HFFc6 (cell line): ENCODE data around the gene TMEM183A. TPM values are rescaled to one million over a fixed set of nuclear protein-coding genes. Genes with fewer than 3 reads are reported as not detected.

Experiments
- DNase-seq: peaks from one replicate; pipeline ENCODE4 v3.0.0-alpha.2; 2018
- H3K27ac Mint-ChIP-seq: 2 replicates; pipeline ENCODE4 v1.8.0; 2020; ENCODE audit warnings: mild to moderate bottlenecking, mixed read lengths
- H3K27me3 Mint-ChIP-seq: 2 replicates; pipeline ENCODE4 v1.8.0; 2021; ENCODE audit warnings: mild to moderate bottlenecking, moderate library complexity, mixed read lengths; ENCODE audit not compliant: insufficient read depth
- H3K36me3 Mint-ChIP-seq: 2 replicates; pipeline ENCODE4 v1.8.0; 2021; ENCODE audit warnings: low read depth, mixed read lengths
- H3K4me1 Mint-ChIP-seq: 2 replicates; pipeline ENCODE4 v1.8.0; 2020; ENCODE audit warnings: low read depth, mixed read lengths
- H3K4me3 Mint-ChIP-seq: 2 replicates; pipeline ENCODE4 v1.8.0; 2020; ENCODE audit warnings: mild to moderate bottlenecking, moderate library complexity, mixed read lengths
- H3K9me3 Mint-ChIP-seq: 2 replicates; pipeline ENCODE4 v1.8.0; 2020; ENCODE audit warnings: mild to moderate bottlenecking, mixed read lengths
- CTCF ChIP-seq: fragments of 200-600 bp; sonication (generic); IDR thresholded peaks from 2 replicates; pipeline ENCODE4 v1.5.0; 2021; ENCODE audit warnings: antibody characterized with exemption, mild to moderate bottlenecking
- total RNA-seq, 6 experiments: library from RNA; stranded (reverse); fragmentation: NEBNext Ultra II Directional; extraction: Animal tissue kit (Norgen Biotek cat#: 25700); gene quantifications; 2 replicates in 1 of 6; 3 replicates in 5 of 6; pipeline ENCODE4 v1.2.3, GENCODE V29; 2021

TMEM183A gene
- total RNA-seq, 6 experiments from 2014 or later: 38.6 to 50.6 (median 45.1) TPM

- peaks cover 32% of the 10 kb centered on the region for H3K27me3 Mint-ChIP-seq
Observed at GRCh38 chr1:203048086-203048485, 40.9 kb downstream of the TMEM183A start.

DNA sequence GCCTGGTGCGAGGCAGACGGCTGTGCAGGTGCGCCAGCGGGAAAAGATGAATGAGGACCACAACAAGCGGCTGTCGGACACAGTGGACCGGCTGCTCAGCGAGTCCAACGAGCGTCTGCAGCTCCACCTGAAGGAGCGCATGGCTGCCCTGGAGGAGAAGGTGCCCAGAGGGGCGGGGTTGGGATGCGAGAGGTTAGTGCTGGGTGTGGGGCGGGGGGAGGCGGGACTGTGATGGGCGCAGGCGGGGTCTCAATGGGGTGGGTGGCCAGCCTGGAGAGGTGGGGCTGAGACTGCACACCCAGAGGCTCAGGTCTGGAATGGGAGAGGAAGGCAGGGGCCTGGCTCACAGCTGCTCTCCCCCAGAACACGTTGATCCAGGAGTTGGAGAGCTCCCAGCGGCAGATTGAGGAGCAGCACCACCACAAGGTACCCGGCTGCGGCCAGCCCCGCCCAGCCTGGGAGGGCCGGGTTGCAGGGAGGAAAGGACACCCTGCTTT is 41.4 kb downstream of the TMEM183A start:
- peaks cover 34% of the 10 kb centered on the region for H3K27me3 Mint-ChIP-seq
- peaks cover 20% of the 10 kb centered on the region for H3K4me1 Mint-ChIP-seq
- H3K4me3 Mint-ChIP-seq: no peak overlapping the region
- H3K9me3 Mint-ChIP-seq: no peaks in the 10 kb centered on the region
- TF ChIP-seq CTCF: no peak
- DNase-seq: no peak
- no peak overlapping the region for H3K27ac Mint-ChIP-seq
- H3K36me3 Mint-ChIP-seq: no peaks in the 10 kb centered on the region

More at GRCh38 chr1:203048086-203048485, 40.9 kb downstream of the TMEM183A start:
- TF ChIP-seq CTCF: no peak
- peaks cover 20% of the 10 kb centered on the region for H3K4me1 Mint-ChIP-seq
- no peak overlapping the region for H3K4me3 Mint-ChIP-seq
- no peaks in the 10 kb centered on the region for H3K9me3 Mint-ChIP-seq
- H3K36me3 Mint-ChIP-seq: no peaks in the 10 kb centered on the region
- no peak for DNase-seq
- no peak overlapping the region for H3K27ac Mint-ChIP-seq

- Mint-ChIP-seq H3K27ac (no peak overlapping the region), H3K9me3 (no peaks in the 10 kb centered on the region), H3K36me3 (no peaks in the 10 kb centered on the region), H3K27me3 (peaks cover 34% of the 10 kb centered on the region), H3K4me3 (no peak overlapping the region), H3K4me1 (peaks cover 20% of the 10 kb centered on the region)
- no peak for DNase-seq
- TF ChIP-seq CTCF: no peak
Observed at GRCh38 chr1:203049077-203049476, 41.9 kb downstream of the TMEM183A start.

DNA sequence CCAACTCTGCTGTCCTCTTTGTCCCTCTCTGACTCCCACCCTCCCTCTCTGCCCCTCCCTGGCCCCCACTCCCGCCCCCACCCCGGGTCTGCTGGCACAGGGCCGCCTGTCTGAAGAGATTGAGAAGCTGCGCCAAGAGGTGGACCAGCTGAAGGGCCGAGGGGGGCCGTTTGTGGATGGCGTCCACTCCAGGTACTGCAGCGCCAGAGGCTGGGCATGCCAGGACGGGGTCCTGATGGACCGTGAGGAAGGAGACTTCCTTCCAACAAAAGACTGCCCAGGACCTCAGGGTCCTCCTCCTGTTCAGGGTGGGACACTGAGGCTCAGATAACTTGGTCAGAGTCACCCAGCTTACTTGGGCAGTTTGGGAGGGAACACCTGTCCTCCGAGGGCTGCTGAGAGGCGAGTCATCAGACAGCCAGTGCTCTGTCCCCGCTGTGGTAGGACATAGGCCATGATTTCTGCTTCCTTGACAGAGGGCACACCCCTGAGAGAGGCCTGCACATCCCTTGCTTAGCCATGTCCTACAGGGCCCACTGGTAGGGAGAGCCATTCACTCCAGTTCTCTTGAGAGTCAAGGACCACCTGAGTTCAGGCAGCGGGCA is 42.5 kb downstream of the TMEM183A start:
- DNase-seq: no peak
- no peak for TF ChIP-seq CTCF
- Mint-ChIP-seq H3K9me3 (no peaks in the 10 kb centered on the region), H3K4me1 (peaks cover 20% of the 10 kb centered on the region), H3K36me3 (no peaks in the 10 kb centered on the region), H3K27ac (no peak overlapping the region), H3K27me3 (peaks cover 29% of the 10 kb centered on the region), H3K4me3 (no peak overlapping the region)

DNA sequence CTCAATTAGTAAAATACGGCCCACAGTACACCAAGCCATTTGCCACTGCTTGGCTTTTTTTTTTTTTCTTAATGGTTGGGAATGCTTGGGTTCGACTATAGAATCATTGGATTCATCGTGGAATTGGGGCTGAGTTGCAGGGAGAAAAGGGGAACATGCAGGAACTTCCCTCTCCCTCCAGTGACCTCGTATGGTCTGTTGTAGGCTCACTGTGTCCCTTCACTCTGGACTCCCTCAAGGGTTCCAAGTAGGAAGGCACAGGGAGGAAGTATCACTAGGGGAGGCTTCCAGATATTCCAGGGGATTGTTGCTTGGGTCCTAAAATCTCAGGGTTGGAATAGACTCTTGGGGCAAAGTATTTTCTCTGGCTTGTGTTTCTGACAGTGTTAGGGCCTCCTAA is 43.7 kb downstream of the TMEM183A start:
- Mint-ChIP-seq H3K4me1 (peaks cover 20% of the 10 kb centered on the region), H3K36me3 (no peaks in the 10 kb centered on the region), H3K9me3 (no peaks in the 10 kb centered on the region), H3K27ac (no peak overlapping the region), H3K4me3 (no peak overlapping the region), H3K27me3 (peaks cover 29% of the 10 kb centered on the region)
- DNase-seq: no peak
- no peak for TF ChIP-seq CTCF
